ENCODE measurements around the gene WDR86. TPM values are rescaled to one million over a fixed set of nuclear protein-coding genes. Genes with fewer than 3 reads are reported as not detected.
A peak's percentile ranks its signal among the peaks of the same experiment; 100 is the strongest.

Gene WDR86, protein sequence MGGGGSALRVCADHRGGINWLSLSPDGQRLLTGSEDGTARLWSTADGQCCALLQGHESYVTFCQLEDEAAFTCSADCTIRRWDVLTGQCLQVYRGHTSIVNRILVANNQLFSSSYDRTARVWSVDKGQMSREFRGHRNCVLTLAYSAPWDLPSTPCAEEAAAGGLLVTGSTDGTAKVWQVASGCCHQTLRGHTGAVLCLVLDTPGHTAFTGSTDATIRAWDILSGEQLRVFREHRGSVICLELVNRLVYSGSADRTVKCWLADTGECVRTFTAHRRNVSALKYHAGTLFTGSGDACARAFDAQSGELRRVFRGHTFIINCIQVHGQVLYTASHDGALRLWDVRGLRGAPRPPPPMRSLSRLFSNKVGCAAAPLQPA
- under 1 TPM; 0.27 to 0.46 (median 0.37) TPM for total RNA-seq

GRCh38 chr7:151409667-151410404 lies at the start of gene WDR86:
WDR86 (minus strand) TSS chr7:151410038; CDS start chr7:151409589, 449 bp downstream.
- Mint-ChIP-seq H3K27me3 (ENCODE audit: low read depth) (peaks cover 30% of the 10 kb centered on the region), H3K4me1 (ENCODE audit: low read depth) (peaks cover 43% of the 10 kb centered on the region), H3K9me3 (peaks cover 5% of the 10 kb centered on the region), H3K4me3 (peak within 1 kb of the TSS; percentile 78), H3K36me3 (ENCODE audit: insufficient read depth) (no peaks in the 10 kb centered on the region)
- DNase-seq (no peak), ATAC-seq (peak; percentile 6 to 8)

DNA sequence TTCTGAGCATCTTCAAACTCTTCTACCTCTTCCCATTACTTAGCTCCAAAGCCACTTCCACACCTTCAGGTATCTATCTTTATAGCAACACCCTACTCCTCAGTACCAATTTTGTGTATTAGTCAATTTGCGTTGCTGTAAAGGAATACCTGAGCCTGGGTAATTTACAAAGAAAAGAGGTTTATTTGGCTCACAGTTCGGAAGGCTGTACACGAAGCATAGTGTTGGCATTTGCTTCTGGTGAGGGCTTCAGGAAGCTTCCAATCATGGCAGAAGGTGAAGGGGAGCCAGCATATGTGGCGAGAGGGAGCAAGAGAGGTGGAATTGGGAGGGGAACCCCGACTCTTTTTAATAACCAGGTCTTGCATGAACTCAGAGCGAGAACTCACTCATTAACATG lies 47.7 kb upstream of the WDR86 start:
- H3K4me3 Mint-ChIP-seq: no peak overlapping the region
- no peak for DNase-seq
- H3K9me3 Mint-ChIP-seq: peaks cover 8% of the 10 kb centered on the region
- H3K36me3 Mint-ChIP-seq (ENCODE audit: insufficient read depth): no peaks in the 10 kb centered on the region
- H3K4me1 Mint-ChIP-seq (ENCODE audit: low read depth): no peaks in the 10 kb centered on the region
- peaks cover 4% of the 10 kb centered on the region for H3K27me3 Mint-ChIP-seq (ENCODE audit: low read depth)
- ATAC-seq: no peak

- no peaks in the 10 kb centered on the region for H3K36me3 Mint-ChIP-seq (ENCODE audit: insufficient read depth)
- ATAC-seq (no peak), DNase-seq (no peak)
- H3K4me3 Mint-ChIP-seq: no peak overlapping the region
- peaks cover 4% of the 10 kb centered on the region for H3K9me3 Mint-ChIP-seq
- H3K4me1 Mint-ChIP-seq (ENCODE audit: low read depth): no peaks in the 10 kb centered on the region
- H3K27me3 Mint-ChIP-seq (ENCODE audit: low read depth): peaks cover 4% of the 10 kb centered on the region
Observed at GRCh38 chr7:151456782-151457181, 46.9 kb upstream of the WDR86 start.

DNA sequence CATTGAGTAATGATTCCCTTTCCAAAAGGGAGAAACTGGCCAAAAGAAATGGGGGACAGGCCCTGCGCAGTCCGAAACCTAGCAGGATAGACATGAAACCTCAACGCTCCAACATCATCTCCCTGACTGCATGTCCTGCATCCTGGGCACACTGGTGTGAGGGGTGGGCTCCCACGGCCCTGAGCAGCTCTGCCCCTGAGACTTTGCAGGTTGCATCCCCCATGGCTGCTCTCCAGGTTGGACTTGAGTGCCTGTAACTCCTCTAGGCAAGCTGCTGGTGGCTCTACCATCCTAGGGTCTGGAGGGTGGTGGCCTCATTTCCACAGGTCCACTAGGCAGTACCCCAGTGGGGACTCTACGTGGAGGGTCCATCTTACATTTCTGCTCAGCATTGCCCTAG lies 46.4 kb upstream of the WDR86 start:
- Mint-ChIP-seq H3K4me3 (no peak overlapping the region), H3K36me3 (ENCODE audit: insufficient read depth) (no peaks in the 10 kb centered on the region), H3K27me3 (ENCODE audit: low read depth) (peaks cover 4% of the 10 kb centered on the region), H3K4me1 (ENCODE audit: low read depth) (no peaks in the 10 kb centered on the region), H3K9me3 (peaks cover 2% of the 10 kb centered on the region)
- DNase-seq (no peak), ATAC-seq (no peak)

- Mint-ChIP-seq H3K9me3 (no peaks in the 10 kb centered on the region), H3K27me3 (ENCODE audit: low read depth) (peaks cover 3% of the 10 kb centered on the region), H3K4me1 (ENCODE audit: low read depth) (no peaks in the 10 kb centered on the region), H3K4me3 (no peak overlapping the region), H3K36me3 (ENCODE audit: insufficient read depth) (no peaks in the 10 kb centered on the region)
- DNase-seq (no peak), ATAC-seq (peak in 1 of 2 donors; percentile 64)
Observed at GRCh38 chr7:151455690-151456089, 45.9 kb upstream of the WDR86 start.

- Mint-ChIP-seq H3K36me3 (ENCODE audit: insufficient read depth) (no peaks in the 10 kb centered on the region), H3K4me1 (ENCODE audit: low read depth) (no peaks in the 10 kb centered on the region), H3K4me3 (no peak overlapping the region), H3K27me3 (ENCODE audit: low read depth) (no peaks in the 10 kb centered on the region), H3K9me3 (no peaks in the 10 kb centered on the region)
- ATAC-seq (no peak), DNase-seq (no peak)
Observed at GRCh38 chr7:151454932-151455530, 45.2 kb upstream of the WDR86 start.

- ATAC-seq (no peak), DNase-seq (no peak)
- Mint-ChIP-seq H3K27me3 (ENCODE audit: low read depth) (no peaks in the 10 kb centered on the region), H3K4me3 (no peak overlapping the region), H3K4me1 (ENCODE audit: low read depth) (peaks cover 2% of the 10 kb centered on the region), H3K9me3 (no peaks in the 10 kb centered on the region), H3K36me3 (ENCODE audit: insufficient read depth) (no peaks in the 10 kb centered on the region)
Observed at GRCh38 chr7:151454305-151454704, 44.5 kb upstream of the WDR86 start.

DNA sequence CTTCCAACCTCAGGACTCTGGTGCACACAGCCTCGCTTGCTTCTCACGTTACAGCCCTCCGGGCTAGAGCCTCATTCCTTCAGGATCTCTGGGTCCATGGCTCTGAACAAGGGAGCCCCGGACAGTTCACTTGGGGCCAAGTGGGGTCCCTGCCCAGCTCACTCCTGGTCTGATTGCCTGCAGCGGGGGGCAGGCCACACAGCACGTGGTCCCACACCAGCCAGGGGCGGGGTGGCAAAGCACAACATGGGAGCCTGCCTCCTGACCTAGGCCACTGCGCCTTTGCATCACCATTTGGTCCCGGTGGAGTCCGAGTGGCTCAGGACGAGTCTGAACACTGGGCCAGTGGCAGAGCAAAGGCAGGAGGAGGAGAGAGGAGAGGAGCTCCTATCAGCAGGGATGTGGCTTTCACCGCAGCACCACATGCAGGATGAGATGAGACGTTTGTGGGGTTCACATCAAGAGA lies 43.5 kb upstream of the WDR86 start:
- Mint-ChIP-seq H3K4me1 (ENCODE audit: low read depth) (peaks cover 2% of the 10 kb centered on the region), H3K9me3 (no peaks in the 10 kb centered on the region), H3K4me3 (no peak overlapping the region), H3K36me3 (ENCODE audit: insufficient read depth) (no peaks in the 10 kb centered on the region), H3K27me3 (ENCODE audit: low read depth) (no peaks in the 10 kb centered on the region)
- ATAC-seq (no peak), DNase-seq (no peak)

DNA sequence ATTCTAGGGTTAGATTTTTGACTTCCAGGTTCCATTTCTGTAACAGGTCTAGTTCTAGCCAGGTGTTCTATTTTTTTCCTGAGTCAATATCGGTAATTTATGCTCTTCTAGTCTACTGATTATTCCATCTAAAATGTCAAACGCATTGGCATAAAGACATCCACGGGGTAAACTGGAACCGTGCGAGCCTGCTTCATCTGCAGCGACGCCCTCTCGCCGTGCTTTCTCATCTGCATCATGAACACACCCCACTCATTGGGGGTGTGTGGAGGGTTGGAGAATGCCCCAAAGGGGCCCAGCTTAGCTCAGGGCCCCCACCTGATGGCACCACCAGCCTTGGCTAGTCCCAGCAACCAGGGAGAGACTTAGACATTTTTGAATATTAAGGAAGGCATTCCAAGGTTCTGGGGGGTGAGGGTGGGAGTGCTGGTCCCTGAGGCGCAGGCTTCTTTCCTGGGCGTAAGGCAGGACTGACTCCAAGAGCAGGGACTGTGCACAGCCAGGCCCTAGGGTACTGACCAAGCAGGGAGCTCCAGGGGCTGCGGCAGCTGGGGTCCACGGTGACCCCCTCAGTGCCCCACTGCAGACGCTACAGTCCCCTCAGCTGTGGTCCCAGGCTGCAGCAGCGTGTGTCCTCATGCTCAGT lies 43.0 kb upstream of the WDR86 start:
- DNase-seq: no peak
- ATAC-seq: no peak
- no peaks in the 10 kb centered on the region for H3K27me3 Mint-ChIP-seq (ENCODE audit: low read depth)
- peaks cover 2% of the 10 kb centered on the region for H3K4me1 Mint-ChIP-seq (ENCODE audit: low read depth)
- no peak overlapping the region for H3K4me3 Mint-ChIP-seq
- H3K36me3 Mint-ChIP-seq (ENCODE audit: insufficient read depth): no peaks in the 10 kb centered on the region
- H3K9me3 Mint-ChIP-seq: no peaks in the 10 kb centered on the region

- Mint-ChIP-seq H3K27me3 (ENCODE audit: low read depth) (no peaks in the 10 kb centered on the region), H3K36me3 (ENCODE audit: insufficient read depth) (no peaks in the 10 kb centered on the region), H3K4me3 (no peak overlapping the region), H3K9me3 (no peaks in the 10 kb centered on the region), H3K4me1 (ENCODE audit: low read depth) (peaks cover 2% of the 10 kb centered on the region)
- ATAC-seq (no peak), DNase-seq (no peak)
Observed at GRCh38 chr7:151451626-151452571, 42.1 kb upstream of the WDR86 start.

DNA sequence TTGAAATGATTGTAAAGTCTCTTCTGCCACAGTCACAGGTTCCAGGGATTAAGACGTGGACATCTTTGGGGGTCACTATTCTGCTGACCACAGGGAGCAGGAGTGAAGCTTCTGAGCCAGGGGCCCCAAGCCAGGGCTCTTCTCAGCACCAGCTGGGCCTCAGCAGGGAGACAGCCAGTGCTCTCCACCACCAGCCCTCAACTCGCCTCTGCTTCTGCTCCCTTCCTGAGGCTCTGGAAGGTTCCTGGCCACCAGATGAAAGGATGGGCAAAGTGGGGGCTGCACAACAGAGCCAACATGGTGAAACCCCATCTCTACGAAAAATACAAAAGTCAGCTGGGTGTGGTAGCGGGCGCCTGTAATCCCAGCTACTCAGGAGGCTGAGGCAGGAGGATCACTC lies 41.3 kb upstream of the WDR86 start:
- no peaks in the 10 kb centered on the region for H3K27me3 Mint-ChIP-seq (ENCODE audit: low read depth)
- peaks cover 5% of the 10 kb centered on the region for H3K4me1 Mint-ChIP-seq (ENCODE audit: low read depth)
- no peak overlapping the region for H3K4me3 Mint-ChIP-seq
- H3K36me3 Mint-ChIP-seq (ENCODE audit: insufficient read depth): no peaks in the 10 kb centered on the region
- ATAC-seq: no peak
- no peaks in the 10 kb centered on the region for H3K9me3 Mint-ChIP-seq
- no peak for DNase-seq

GRCh38 chr7:151449990-151450389 lies 40.2 kb upstream of the WDR86 start:
- Mint-ChIP-seq H3K4me3 (no peak overlapping the region), H3K9me3 (no peaks in the 10 kb centered on the region), H3K4me1 (ENCODE audit: low read depth) (peaks cover 8% of the 10 kb centered on the region), H3K36me3 (ENCODE audit: insufficient read depth) (no peaks in the 10 kb centered on the region), H3K27me3 (ENCODE audit: low read depth) (no peaks in the 10 kb centered on the region)
- ATAC-seq (no peak), DNase-seq (no peak)

Data from activated T-cell treated with anti-CD3 and anti-CD28 coated beads, Interleukin-2, amount 50 U/mL, for 4 hours (primary cell).